ENCODE results near the gene RAPGEF1.

GRCh38 chr9:131731644-131732043, 8.2 kb downstream of the RAPGEF1 start:
- no peak for TF ChIP-seq EZH2 (IDR thresholded peaks at IDR 0.05; ENCODE audit: low read length, unreplicated experiment)
- TF ChIP-seq, protein P1, sequence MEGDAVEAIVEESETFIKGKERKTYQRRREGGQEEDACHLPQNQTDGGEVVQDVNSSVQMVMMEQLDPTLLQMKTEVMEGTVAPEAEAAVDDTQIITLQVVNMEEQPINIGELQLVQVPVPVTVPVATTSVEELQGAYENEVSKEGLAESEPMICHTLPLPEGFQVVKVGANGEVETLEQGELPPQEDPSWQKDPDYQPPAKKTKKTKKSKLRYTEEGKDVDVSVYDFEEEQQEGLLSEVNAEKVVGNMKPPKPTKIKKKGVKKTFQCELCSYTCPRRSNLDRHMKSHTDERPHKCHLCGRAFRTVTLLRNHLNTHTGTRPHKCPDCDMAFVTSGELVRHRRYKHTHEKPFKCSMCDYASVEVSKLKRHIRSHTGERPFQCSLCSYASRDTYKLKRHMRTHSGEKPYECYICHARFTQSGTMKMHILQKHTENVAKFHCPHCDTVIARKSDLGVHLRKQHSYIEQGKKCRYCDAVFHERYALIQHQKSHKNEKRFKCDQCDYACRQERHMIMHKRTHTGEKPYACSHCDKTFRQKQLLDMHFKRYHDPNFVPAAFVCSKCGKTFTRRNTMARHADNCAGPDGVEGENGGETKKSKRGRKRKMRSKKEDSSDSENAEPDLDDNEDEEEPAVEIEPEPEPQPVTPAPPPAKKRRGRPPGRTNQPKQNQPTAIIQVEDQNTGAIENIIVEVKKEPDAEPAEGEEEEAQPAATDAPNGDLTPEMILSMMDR (conservative IDR thresholded peaks at IDR 0.05; ENCODE audit: low read depth, low read length): no peak

Data from PC-3 (cell line).